Epithelial cell of proximal tubule (primary cell): ENCODE results near the gene BFSP1. TPM values are rescaled to one million over a fixed set of nuclear protein-coding genes. Genes with fewer than 3 reads are reported as not detected.

Experiments
- DNase-seq: peaks from one replicate; pipeline ENCODE4 v3.0.0-alpha.2; 2011; ENCODE audit warnings: low read depth
- H3K4me3 ChIP-seq: 2 replicates; pipeline ENCODE4 v1.5.1; 2011; ENCODE audit warnings: low read depth, mild to moderate bottlenecking, low read length
- total RNA-seq: library from RNA; depleted of rRNA; stranded (reverse); fragments of >200 nt; gene quantifications from 2 replicates; pipeline ENCODE4 v1.2.3, GENCODE V29; 2015
- TF ChIP-seq, protein P1 (sequence below): conservative IDR thresholded peaks from 2 replicates; pipeline ENCODE4 v1.5.1; 2012; ENCODE audit warnings: low read depth, mild to moderate bottlenecking, low read length

The BFSP1 gene
- total RNA-seq, 1 donor from 2014 or later: 2.3 TPM

DNA sequence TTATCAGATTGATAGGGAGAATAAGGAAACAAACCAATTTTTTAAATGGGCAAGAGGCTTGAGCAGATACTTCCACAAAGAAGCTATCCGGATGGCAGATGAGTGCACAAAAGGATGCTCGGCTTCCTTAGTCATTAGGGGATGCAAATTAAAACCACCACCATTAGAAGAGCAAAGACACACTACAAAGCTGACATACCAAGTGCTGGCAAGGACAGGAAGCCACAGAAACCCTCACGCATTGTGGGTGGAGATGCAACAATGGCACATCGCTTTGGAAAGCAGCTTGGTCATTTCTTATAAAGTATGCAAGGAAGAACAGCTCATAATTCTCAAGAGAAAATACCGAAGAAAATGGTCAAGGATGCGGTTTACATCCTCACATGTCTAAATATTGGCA, 19.8 kb downstream of the BFSP1 start:
- no peak overlapping the region for H3K4me3 ChIP-seq
- DNase-seq: no peak
- TF ChIP-seq, protein P1, sequence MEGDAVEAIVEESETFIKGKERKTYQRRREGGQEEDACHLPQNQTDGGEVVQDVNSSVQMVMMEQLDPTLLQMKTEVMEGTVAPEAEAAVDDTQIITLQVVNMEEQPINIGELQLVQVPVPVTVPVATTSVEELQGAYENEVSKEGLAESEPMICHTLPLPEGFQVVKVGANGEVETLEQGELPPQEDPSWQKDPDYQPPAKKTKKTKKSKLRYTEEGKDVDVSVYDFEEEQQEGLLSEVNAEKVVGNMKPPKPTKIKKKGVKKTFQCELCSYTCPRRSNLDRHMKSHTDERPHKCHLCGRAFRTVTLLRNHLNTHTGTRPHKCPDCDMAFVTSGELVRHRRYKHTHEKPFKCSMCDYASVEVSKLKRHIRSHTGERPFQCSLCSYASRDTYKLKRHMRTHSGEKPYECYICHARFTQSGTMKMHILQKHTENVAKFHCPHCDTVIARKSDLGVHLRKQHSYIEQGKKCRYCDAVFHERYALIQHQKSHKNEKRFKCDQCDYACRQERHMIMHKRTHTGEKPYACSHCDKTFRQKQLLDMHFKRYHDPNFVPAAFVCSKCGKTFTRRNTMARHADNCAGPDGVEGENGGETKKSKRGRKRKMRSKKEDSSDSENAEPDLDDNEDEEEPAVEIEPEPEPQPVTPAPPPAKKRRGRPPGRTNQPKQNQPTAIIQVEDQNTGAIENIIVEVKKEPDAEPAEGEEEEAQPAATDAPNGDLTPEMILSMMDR: no peak

DNA sequence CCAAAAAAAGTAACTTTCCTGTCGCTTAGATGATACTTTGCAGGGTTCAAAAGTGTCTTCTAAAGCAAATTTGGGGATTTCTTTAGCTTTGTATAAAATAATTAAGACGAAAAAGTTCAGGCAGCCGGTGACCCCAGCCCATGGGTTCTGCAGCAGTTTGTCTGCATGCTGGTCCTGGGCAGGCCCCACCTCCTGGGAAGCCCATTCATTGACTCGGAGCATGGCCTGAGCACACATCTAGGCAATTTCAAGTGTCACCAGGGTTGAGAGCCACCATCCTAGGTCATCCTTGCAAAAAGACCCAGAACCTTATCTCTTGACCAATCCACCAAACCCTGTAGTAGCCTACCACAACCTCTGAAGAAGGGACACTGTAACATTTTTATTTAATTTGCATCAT, 20.6 kb downstream of the BFSP1 start:
- no peak for DNase-seq

DNA sequence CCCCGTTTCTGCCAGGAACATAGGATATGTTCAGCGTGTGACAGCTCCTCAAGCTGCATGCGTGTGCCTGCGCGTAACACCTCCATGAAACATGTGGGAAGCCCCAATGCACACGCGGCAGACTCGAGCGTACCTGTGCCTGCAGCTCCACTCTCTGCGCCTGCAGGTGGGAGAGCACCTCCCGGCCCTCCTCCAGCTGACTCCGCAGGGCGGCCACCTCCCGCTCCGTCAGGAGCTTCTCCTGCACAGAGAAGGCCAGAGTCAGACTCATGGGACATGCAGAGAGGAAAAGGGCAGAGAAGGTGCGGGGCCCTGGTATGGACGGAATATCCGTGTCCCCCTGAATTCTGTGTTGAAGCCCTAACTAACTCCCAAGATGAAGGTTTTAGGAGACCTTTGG, 22.4 kb downstream of the BFSP1 start:
- TF ChIP-seq, protein P1: no peak
- DNase-seq: no peak
- no peak overlapping the region for H3K4me3 ChIP-seq

More for the DNA sequence above, 20.6 kb downstream of the BFSP1 start:
- TF ChIP-seq, protein P1: no peak
- H3K4me3 ChIP-seq: no peak overlapping the region

DNA sequence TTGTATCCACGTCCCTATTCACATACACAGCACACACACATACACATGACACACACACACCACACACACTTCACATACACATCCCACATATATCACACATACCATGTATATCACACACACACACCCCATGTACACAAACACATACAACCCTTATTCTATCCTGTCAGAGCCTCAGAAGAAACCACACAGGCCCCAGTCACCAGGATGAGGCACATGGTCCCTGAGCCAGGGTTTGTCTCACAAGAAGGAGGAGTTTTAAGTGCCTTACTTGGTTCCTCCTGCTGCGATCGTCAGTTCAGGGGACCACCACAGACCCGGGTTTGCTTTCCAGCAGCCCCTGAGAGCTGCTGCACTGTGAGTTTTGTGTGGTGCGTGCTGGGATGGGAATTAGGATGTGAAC, 23.6 kb downstream of the BFSP1 start:
- TF ChIP-seq, protein P1: no peak
- no peak overlapping the region for H3K4me3 ChIP-seq
- no peak for DNase-seq

DNA sequence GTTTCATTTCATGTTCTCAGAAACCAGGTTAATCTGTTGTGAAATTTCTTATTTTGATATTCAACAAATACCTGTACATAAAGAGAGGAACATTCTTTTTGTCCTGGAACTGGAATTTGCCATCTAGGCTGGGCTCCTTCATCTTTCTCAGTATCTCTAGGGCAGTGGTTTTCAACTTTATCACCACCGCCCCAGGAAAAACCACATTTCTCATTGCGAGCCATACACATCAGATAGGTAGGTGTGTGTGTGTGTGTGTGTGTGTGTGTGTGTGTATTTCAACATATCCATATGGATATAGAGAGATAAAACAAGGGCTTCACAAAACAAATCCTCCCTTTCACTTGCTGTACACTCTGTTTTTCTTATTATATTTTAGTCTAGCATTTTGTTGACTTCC, 24.1 kb downstream of the BFSP1 start:
- no peak overlapping the region for H3K4me3 ChIP-seq
- DNase-seq: no peak

DNA sequence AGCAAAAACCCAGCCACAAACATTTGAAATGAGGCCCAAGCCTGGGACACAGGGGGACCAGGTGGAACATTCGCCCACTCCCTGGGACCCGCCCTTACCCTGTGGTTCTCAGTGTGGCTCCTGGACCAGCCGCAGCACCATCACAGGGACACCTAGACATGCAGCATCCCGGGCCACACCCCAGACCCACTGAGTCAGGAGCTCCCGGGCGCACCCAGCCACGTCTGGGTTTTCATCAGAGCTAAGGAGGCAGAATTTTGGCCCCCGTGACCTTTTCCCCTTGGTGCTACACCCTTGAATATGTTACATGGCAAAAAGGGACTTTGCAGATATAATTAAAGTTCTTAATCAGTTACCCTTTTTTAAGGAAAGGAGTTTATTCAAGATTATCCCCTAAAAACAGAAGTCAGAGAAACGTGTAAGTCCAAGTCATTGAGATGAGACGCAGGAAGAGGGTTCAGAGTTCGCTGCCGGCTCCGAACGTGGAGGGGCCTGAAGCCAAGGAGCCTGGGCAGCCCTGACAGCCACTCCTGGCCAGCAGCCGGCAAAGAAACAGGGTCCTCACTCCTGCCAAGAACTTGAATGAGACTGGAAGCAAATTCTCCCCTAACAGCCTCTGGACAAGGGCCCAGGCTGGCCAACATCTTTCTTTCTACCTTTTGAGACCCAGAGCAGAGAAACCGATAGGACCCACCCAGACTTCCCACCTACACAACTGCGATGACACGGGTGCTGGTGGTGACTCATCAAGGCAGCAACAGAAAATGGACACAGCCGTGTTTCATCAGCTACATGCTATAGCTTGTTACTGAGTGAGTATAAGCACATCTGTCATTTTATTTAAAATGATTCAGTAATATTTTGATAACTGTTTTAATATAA, 25.3 kb downstream of the BFSP1 start:
- no peak for DNase-seq
- TF ChIP-seq, protein P1: no peak

More for the DNA sequence above, 24.1 kb downstream of the BFSP1 start:
- TF ChIP-seq, protein P1: no peak

More for the DNA sequence above, 25.3 kb downstream of the BFSP1 start:
- peak overlapping the region; percentile 55 for H3K4me3 ChIP-seq
